Activated T-cell treated with anti-CD3 and anti-CD28 coated beads, Interleukin-2, amount 50 U/mL, for 4 hours (primary cell): ENCODE data around the gene NTN1. TPM values are rescaled to one million over a fixed set of nuclear protein-coding genes. Genes with fewer than 3 reads are reported as not detected.

Experiments
- ATAC-seq, 2 donors: fragments of 200-7000 bp; cut with Tn5 transposase; one replicate each; pipeline ENCODE4 v1.10.0; 2021
- DNase-seq: peaks from one replicate; pipeline ENCODE4 v3.0.0-alpha.2; 2020
- H3K27me3 Mint-ChIP-seq: one replicate; pipeline ENCODE4 v1.8.0; 2021; ENCODE audit warnings: low read depth, mixed read lengths
- H3K36me3 Mint-ChIP-seq: one replicate; pipeline ENCODE4 v1.8.0; 2022; ENCODE audit warnings: mixed read lengths; ENCODE audit not compliant: insufficient read depth
- H3K4me1 Mint-ChIP-seq: one replicate; pipeline ENCODE4 v1.8.0; 2021; ENCODE audit warnings: low read depth, mixed read lengths
- H3K4me3 Mint-ChIP-seq: one replicate; pipeline ENCODE4 v1.8.0; 2021; ENCODE audit warnings: mild to moderate bottlenecking, moderate library complexity, mixed read lengths
- H3K9me3 Mint-ChIP-seq: one replicate; pipeline ENCODE4 v1.8.0; 2021; ENCODE audit warnings: mixed read lengths
- total RNA-seq, 3 donors: library from RNA; stranded (reverse); gene quantifications; one replicate each; pipeline ENCODE4 v1.2.1, GENCODE V29; 2021

Gene NTN1
- total RNA-seq, 3 donors from 2014 or later, result 0.53 to 0.71 (median 0.55) TPM

DNA sequence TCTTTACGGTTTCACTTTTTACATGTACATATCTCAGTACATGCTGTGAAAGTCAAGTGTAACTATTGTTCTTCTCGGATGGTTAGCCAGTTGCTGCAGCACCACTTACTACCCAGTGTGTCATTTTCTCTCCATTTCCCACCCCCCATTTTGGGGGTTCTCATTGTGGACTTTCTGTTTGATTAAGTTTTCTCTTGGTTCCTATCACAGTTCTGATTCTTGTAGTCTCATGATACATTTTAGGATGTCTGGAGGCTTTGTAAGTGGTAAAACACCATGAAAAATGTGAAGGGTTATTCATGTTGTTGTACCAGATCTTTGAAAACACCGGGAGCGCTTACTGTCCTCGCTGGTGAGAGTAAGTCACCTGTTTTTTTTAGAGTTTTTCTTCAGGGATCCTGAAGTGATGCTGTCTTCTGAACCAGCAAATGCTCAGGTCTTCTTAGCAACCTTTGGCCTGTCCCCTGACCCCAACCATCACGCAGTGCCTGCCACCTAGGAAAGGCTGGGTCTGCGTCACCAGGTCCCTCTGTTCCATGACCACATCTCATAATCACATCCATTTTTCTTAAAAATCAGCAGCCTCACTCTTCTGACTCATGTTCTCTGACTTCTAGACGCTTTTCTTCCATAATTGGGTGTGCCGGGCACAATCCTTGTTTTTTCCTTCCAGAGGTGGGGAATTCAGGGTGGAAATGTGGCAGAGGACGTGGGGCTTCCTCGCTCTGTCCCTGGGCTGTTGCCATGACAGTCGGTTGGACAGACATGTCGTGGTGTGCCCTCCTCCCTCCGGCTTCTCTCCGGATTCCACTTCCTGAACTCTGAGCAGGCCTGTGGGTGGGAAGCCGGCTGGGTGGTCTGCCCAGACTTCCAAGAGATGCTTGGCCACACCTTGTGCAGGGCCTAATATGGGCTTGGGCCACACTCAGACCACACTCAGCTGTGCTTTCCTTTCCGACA is 102.6 kb downstream of the NTN1 start:
- Mint-ChIP-seq H3K36me3 (no peaks in the 10 kb centered on the region), H3K9me3 (peaks cover under 1% of the 10 kb centered on the region), H3K27me3 (peaks cover 20% of the 10 kb centered on the region), H3K4me3 (no peak overlapping the region), H3K4me1 (peaks cover 6% of the 10 kb centered on the region)
- peak; percentile 58 for ATAC-seq
- DNase-seq, result no peak

GRCh38 chr17:9124554-9124935 is 103.2 kb downstream of the NTN1 start:
- no peaks in the 10 kb centered on the region for H3K9me3 Mint-ChIP-seq
- peaks cover 6% of the 10 kb centered on the region for H3K4me1 Mint-ChIP-seq
- DNase-seq (no peak), ATAC-seq (no peak)
- no peak overlapping the region for H3K4me3 Mint-ChIP-seq
- peaks cover 20% of the 10 kb centered on the region for H3K27me3 Mint-ChIP-seq
- H3K36me3 Mint-ChIP-seq, result no peaks in the 10 kb centered on the region

- peaks cover 20% of the 10 kb centered on the region for H3K27me3 Mint-ChIP-seq
- no peaks in the 10 kb centered on the region for H3K9me3 Mint-ChIP-seq
- no peaks in the 10 kb centered on the region for H3K36me3 Mint-ChIP-seq
- ATAC-seq (no peak), DNase-seq (no peak)
- H3K4me3 Mint-ChIP-seq, result no peak overlapping the region
- peaks cover 6% of the 10 kb centered on the region for H3K4me1 Mint-ChIP-seq
These were observed 104.4 kb downstream of the NTN1 start for GRCh38 chr17:9125722-9126121.

GRCh38 chr17:9127340-9127739 is 106.0 kb downstream of the NTN1 start:
- no peaks in the 10 kb centered on the region for H3K9me3 Mint-ChIP-seq
- no peak for ATAC-seq
- H3K36me3 Mint-ChIP-seq, result no peaks in the 10 kb centered on the region
- H3K4me1 Mint-ChIP-seq, result peaks cover 6% of the 10 kb centered on the region
- H3K4me3 Mint-ChIP-seq, result no peak overlapping the region
- H3K27me3 Mint-ChIP-seq, result peaks cover 12% of the 10 kb centered on the region
- no peak for DNase-seq

- Mint-ChIP-seq H3K9me3 (no peaks in the 10 kb centered on the region), H3K36me3 (no peaks in the 10 kb centered on the region), H3K4me3 (no peak overlapping the region), H3K4me1 (no peaks in the 10 kb centered on the region), H3K27me3 (peaks cover 4% of the 10 kb centered on the region)
- no peak for ATAC-seq
- no peak for DNase-seq
These were observed 110.1 kb downstream of the NTN1 start for GRCh38 chr17:9131371-9131770.

DNA sequence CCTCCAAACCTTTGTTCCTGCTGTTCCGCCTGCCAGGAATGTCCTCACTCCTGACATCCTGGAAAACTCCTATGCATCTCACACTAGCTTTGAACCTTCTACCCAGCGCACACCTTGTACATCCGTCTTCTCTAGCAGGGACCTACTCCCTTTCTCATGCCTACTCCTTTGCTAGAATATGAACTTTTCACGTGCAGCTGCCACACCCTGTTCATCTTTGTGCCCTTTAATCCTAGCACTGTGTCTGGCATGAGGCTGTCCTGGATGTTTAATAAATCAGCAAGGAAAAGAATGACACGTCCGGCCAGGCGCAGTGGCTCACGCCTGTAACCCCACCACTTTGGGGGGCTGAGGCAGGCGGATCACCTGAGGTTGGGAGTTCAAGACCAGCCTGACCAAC is 111.0 kb downstream of the NTN1 start:
- H3K36me3 Mint-ChIP-seq, result no peaks in the 10 kb centered on the region
- DNase-seq (no peak), ATAC-seq (no peak)
- H3K9me3 Mint-ChIP-seq, result no peaks in the 10 kb centered on the region
- no peak overlapping the region for H3K4me3 Mint-ChIP-seq
- no peaks in the 10 kb centered on the region for H3K4me1 Mint-ChIP-seq
- H3K27me3 Mint-ChIP-seq, result peaks cover 4% of the 10 kb centered on the region

- Mint-ChIP-seq H3K9me3 (no peaks in the 10 kb centered on the region), H3K4me1 (no peaks in the 10 kb centered on the region)
- no peak for ATAC-seq
These were observed 111.8 kb downstream of the NTN1 start for GRCh38 chr17:9132944-9133610.

GRCh38 chr17:9138161-9138717 is 116.9 kb downstream of the NTN1 start:
- no peak for ATAC-seq
- H3K4me3 Mint-ChIP-seq, result no peak overlapping the region
- no peaks in the 10 kb centered on the region for H3K4me1 Mint-ChIP-seq
- H3K36me3 Mint-ChIP-seq, result no peaks in the 10 kb centered on the region
- no peaks in the 10 kb centered on the region for H3K9me3 Mint-ChIP-seq
- DNase-seq, result no peak
- peaks cover 7% of the 10 kb centered on the region for H3K27me3 Mint-ChIP-seq

More at GRCh38 chr17:9132944-9133610, 111.8 kb downstream of the NTN1 start:
- no peak overlapping the region for H3K4me3 Mint-ChIP-seq
- no peaks in the 10 kb centered on the region for H3K36me3 Mint-ChIP-seq
- H3K27me3 Mint-ChIP-seq, result peaks cover 4% of the 10 kb centered on the region
- no peak for DNase-seq

GRCh38 chr17:9139695-9140094 is 118.4 kb downstream of the NTN1 start:
- Mint-ChIP-seq H3K4me3 (no peak overlapping the region), H3K27me3 (peaks cover 4% of the 10 kb centered on the region), H3K9me3 (no peaks in the 10 kb centered on the region), H3K36me3 (no peaks in the 10 kb centered on the region), H3K4me1 (no peaks in the 10 kb centered on the region)
- ATAC-seq (no peak), DNase-seq (no peak)

DNA sequence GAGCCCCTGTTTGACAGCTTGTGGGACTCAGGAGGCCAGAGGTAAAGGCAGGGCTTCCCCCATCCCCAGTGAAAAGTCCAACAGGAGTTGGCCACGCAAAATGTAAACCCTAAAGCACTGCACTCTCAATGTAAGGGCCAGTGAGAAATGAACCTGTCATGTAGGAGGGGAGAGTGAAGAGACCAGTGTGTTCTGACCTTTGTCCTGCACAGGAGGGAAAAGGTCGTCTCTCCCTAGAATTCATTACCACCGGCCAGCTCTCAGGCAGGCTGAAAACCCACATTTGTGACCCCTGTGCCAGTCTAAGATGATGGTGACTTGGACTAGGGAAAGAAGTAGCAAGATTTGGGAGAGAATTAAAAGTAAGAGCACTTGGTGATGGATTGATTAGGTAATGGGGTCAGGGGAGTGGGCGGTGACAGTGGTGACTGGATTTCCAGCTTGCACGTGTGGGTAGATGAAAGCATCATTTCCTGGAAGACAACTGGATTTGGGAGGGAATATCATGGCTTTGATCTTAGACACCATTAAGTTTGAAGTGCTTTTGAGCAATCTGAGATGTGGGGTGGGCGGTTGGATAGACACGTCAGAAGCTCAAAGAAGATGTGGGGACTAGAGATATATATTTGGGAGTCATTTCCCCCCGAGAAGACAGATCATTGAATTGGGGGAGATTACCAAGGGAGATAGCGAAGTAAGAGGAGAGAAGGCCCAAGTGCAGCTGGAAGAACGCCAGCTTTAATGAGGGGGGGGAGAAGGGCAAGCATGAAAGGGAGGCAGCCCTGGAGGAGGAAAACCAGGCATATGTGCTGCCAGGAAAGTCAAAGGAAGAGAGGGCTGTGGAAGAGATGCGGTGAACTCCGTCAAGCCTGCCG is 119.5 kb downstream of the NTN1 start:
- Mint-ChIP-seq H3K4me3 (no peak overlapping the region), H3K9me3 (no peaks in the 10 kb centered on the region), H3K27me3 (peaks cover 4% of the 10 kb centered on the region), H3K36me3 (no peaks in the 10 kb centered on the region), H3K4me1 (no peaks in the 10 kb centered on the region)
- no peak for DNase-seq
- no peak for ATAC-seq

DNA sequence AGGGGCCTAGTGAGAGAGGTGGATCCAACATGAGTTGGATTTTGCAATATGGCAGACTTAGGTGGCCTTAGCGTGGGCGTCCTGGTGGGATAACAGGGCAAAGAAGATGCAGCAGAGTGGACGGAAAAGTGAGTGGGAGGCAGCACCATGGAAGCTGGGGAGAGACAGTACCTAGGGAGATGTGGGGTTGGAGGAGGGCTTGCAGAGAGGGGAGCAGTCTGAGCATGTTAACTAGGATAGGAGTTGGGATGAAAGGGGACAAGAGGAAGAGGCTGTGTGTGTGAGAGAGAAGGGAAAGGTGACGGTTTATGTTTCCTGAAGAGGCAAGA is 120.1 kb downstream of the NTN1 start:
- Mint-ChIP-seq H3K4me1 (no peaks in the 10 kb centered on the region), H3K36me3 (no peaks in the 10 kb centered on the region), H3K27me3 (peaks cover 4% of the 10 kb centered on the region), H3K4me3 (no peak overlapping the region), H3K9me3 (no peaks in the 10 kb centered on the region)
- no peak for ATAC-seq
- DNase-seq, result no peak

DNA sequence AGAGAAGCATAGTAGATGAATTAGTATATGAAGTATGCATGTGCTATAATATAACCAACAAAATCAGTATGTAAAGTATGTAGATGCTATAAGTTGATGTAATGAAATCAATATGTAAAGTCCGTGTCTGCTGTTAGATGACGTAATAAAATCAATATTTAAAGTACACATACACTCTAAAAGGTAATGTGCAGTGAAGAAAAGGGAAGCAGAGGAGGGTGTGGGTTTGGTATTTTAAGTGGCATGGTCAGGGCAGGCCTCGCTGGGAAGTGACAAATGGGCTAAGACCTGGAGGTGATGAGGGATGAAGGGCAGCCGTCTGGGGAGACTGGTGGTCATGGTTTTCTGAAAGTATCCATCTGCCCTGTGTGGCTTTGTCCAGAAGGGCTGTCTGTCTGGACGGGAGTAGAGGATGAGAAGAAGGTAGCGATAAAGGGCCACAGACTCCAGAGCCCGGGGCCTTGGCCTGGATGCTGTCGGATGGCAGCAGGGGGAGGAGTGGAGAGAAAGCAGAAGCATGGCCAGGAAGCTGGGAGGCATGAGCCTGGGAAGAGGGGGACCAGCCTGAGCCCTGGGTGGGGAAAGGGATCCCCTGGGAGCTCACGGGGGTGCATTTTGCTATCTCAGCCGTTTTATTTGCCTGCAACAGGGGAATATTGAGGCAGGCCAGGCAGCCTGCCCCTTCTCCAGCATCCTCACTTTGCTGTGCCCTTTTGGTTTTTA is 121.6 kb downstream of the NTN1 start:
- ATAC-seq (no peak), DNase-seq (no peak)
- Mint-ChIP-seq H3K9me3 (no peaks in the 10 kb centered on the region), H3K4me3 (no peak overlapping the region), H3K27me3 (peaks cover 4% of the 10 kb centered on the region), H3K4me1 (no peaks in the 10 kb centered on the region), H3K36me3 (no peaks in the 10 kb centered on the region)

GRCh38 chr17:9144502-9145249 is 123.4 kb downstream of the NTN1 start:
- H3K36me3 Mint-ChIP-seq, result no peaks in the 10 kb centered on the region
- H3K4me3 Mint-ChIP-seq, result no peak overlapping the region
- no peaks in the 10 kb centered on the region for H3K9me3 Mint-ChIP-seq
- DNase-seq (no peak), ATAC-seq (no peak)
- peaks cover 15% of the 10 kb centered on the region for H3K27me3 Mint-ChIP-seq
- no peaks in the 10 kb centered on the region for H3K4me1 Mint-ChIP-seq
